Progenitor cell of endocrine pancreas (in vitro differentiated cells): ENCODE results near the gene NTN5. TPM values are rescaled to one million over a fixed set of nuclear protein-coding genes. Genes with fewer than 3 reads are reported as not detected.
A peak's percentile ranks its signal among the peaks of the same experiment; 100 is the strongest.

Experiments used
- DNase-seq: peaks from one replicate; pipeline ENCODE4 v3.0.0; 2021; ENCODE audit warnings: low spot score; ENCODE audit not compliant: unreplicated experiment
- H3K27ac Mint-ChIP-seq: 2 replicates; pipeline ENCODE4 v1.8.0; 2021; ENCODE audit warnings: mild to moderate bottlenecking, moderate library complexity, mixed read lengths
- H3K27me3 Mint-ChIP-seq: 2 replicates; pipeline ENCODE4 v1.8.0; 2021; ENCODE audit warnings: mixed read lengths
- H3K36me3 Mint-ChIP-seq: 2 replicates; pipeline ENCODE4 v1.8.0; 2022; ENCODE audit warnings: mixed read lengths; ENCODE audit not compliant: insufficient read depth
- H3K4me1 Mint-ChIP-seq: 2 replicates; pipeline ENCODE4 v1.8.0; 2021; ENCODE audit warnings: low read depth, mixed read lengths
- H3K4me3 Mint-ChIP-seq: 2 replicates; pipeline ENCODE4 v1.8.0; 2021; ENCODE audit warnings: low read depth, mild to moderate bottlenecking, moderate library complexity, mixed read lengths
- H3K9me3 Mint-ChIP-seq: 2 replicates; pipeline ENCODE4 v1.8.0; 2021; ENCODE audit warnings: low read depth, mixed read lengths
- CTCF ChIP-seq: fragments of 200-600 bp; sonication (generic); IDR thresholded peaks from one replicate; pipeline ENCODE4 v1.5.0; 2021; ENCODE audit warnings: antibody characterized with exemption, mild to moderate bottlenecking; ENCODE audit not compliant: unreplicated experiment
- total RNA-seq: library from RNA; stranded (reverse); gene quantifications from 2 replicates; pipeline ENCODE4 v1.2.1, GENCODE V29; 2021

Gene NTN5
- total RNA-seq, 1 donor from 2014 or later = 0.91 TPM

GRCh38 chr19:48674921-48675824 lies 2.4 kb upstream of the NTN5 start:
- H3K27ac Mint-ChIP-seq = no peak overlapping the region
- TF ChIP-seq CTCF = peak; percentile 85
- H3K36me3 Mint-ChIP-seq = no peaks in the 10 kb centered on the region
- H3K4me3 Mint-ChIP-seq = no peak overlapping the region
- peaks cover 27% of the 10 kb centered on the region for H3K27me3 Mint-ChIP-seq
- peaks cover 6% of the 10 kb centered on the region for H3K4me1 Mint-ChIP-seq
- no peaks in the 10 kb centered on the region for H3K9me3 Mint-ChIP-seq
- DNase-seq = peak; percentile 70

- no peak overlapping the region for H3K27ac Mint-ChIP-seq
- DNase-seq = no peak
- no peaks in the 10 kb centered on the region for H3K36me3 Mint-ChIP-seq
- H3K9me3 Mint-ChIP-seq = no peaks in the 10 kb centered on the region
- TF ChIP-seq CTCF = no peak
- no peak overlapping the region for H3K4me3 Mint-ChIP-seq
- H3K27me3 Mint-ChIP-seq = peaks cover 27% of the 10 kb centered on the region
- peaks cover 6% of the 10 kb centered on the region for H3K4me1 Mint-ChIP-seq
These were observed 1.5 kb upstream of the NTN5 start for GRCh38 chr19:48674216-48674809.

GRCh38 chr19:48673436-48674100 lies 751 bp upstream of the NTN5 start:
- Mint-ChIP-seq H3K4me1 (peaks cover 6% of the 10 kb centered on the region), H3K36me3 (no peaks in the 10 kb centered on the region), H3K27me3 (peaks cover 30% of the 10 kb centered on the region), H3K4me3 (no peak overlapping the region), H3K27ac (no peak overlapping the region), H3K9me3 (no peaks in the 10 kb centered on the region)
- TF ChIP-seq CTCF = no peak
- no peak for DNase-seq

- no peak for TF ChIP-seq CTCF
- Mint-ChIP-seq H3K4me3 (no peak overlapping the region), H3K9me3 (no peaks in the 10 kb centered on the region), H3K4me1 (peaks cover 3% of the 10 kb centered on the region), H3K27ac (peak overlapping the region; percentile 88), H3K27me3 (peaks cover 25% of the 10 kb centered on the region), H3K36me3 (no peaks in the 10 kb centered on the region)
- no peak for DNase-seq
These were observed 1.3 kb downstream of the NTN5 start for GRCh38 chr19:48671446-48671995.
